Liver (tissue), 9 donors: ENCODE results near the gene LMF2. TPM values are rescaled to one million over a fixed set of nuclear protein-coding genes. Genes with fewer than 3 reads are reported as not detected.

Experiments used
- DNase-seq: peaks from one replicate; pipeline ENCODE4 v3.0.0-alpha.2; 2017; ENCODE audit warnings: low spot score
- H3K27ac ChIP-seq, 2 donors: one replicate each; pipeline ENCODE4 v1.7.0; 2013; ENCODE audit warnings: inconsistent platforms in 2 of 2, low read length in 2 of 2, control low read depth in 1 of 2, low read depth in 1 of 2, mild to moderate bottlenecking in 1 of 2
- H3K27me3 ChIP-seq, 4 donors: one replicate each; pipeline versions ENCODE4 v1.6.1 to v1.7.0; 2013; ENCODE audit warnings: low read length in 3 of 4, inconsistent platforms in 1 of 4, mild to moderate bottlenecking in 1 of 4, moderate library complexity in 1 of 4; ENCODE audit not compliant: control insufficient read depth in 4 of 4, insufficient read depth in 4 of 4
- H3K36me3 ChIP-seq, 4 donors: one replicate each; pipeline versions ENCODE4 v1.6.1 to v1.7.0; 2013; ENCODE audit warnings: low read length in 3 of 4, mild to moderate bottlenecking in 3 of 4, low read depth in 1 of 4, moderate library complexity in 1 of 4; ENCODE audit not compliant: control insufficient read depth in 4 of 4, insufficient read depth in 3 of 4
- H3K4me1 ChIP-seq, 4 donors: one replicate each; pipeline versions ENCODE4 v1.6.1 to v1.7.0; 2013; ENCODE audit warnings: low read length in 3 of 4, mild to moderate bottlenecking in 3 of 4, moderate library complexity in 1 of 4; ENCODE audit not compliant: control insufficient read depth in 4 of 4, insufficient read depth in 4 of 4
- H3K4me3 ChIP-seq, 3 donors: one replicate each; pipeline versions ENCODE4 v1.6.1 to v1.7.0; 2013; ENCODE audit warnings: low read length in 3 of 3, control low read depth in 1 of 3, low read depth in 1 of 3, mild to moderate bottlenecking in 1 of 3
- H3K9ac ChIP-seq, 2 donors: one replicate each; pipeline ENCODE4 v1.7.0; 2013; ENCODE audit warnings: low read length in 2 of 2, mild to moderate bottlenecking in 2 of 2, moderate library complexity in 2 of 2, control low read depth in 1 of 2, low read depth in 1 of 2
- H3K9me3 ChIP-seq, 4 donors: one replicate each; pipeline versions ENCODE4 v1.6.1 to v1.7.0; 2013; ENCODE audit warnings: low read length in 3 of 4; ENCODE audit not compliant: control insufficient read depth in 4 of 4
- ATF3 ChIP-seq: IDR thresholded peaks from 2 replicates; pipeline ENCODE4 v1.6.1; 2016; ENCODE audit warnings: antibody characterized with exemption
- EGR1 ChIP-seq, 2 donors: IDR thresholded peaks; 2 replicates each; pipeline ENCODE4 v1.6.1; 2016 to 2018; ENCODE audit warnings: antibody characterized with exemption in 2 of 2, low read depth in 2 of 2
- FOXA1 ChIP-seq: IDR thresholded peaks from 2 replicates; pipeline ENCODE4 v1.6.1; 2016; ENCODE audit warnings: antibody characterized with exemption
- GABPA ChIP-seq, 2 donors: IDR thresholded peaks in 1 of 2; conservative IDR thresholded peaks in 1 of 2; 2 replicates each; pipeline ENCODE4 v1.6.1; 2016; ENCODE audit warnings: antibody characterized with exemption in 2 of 2, mild to moderate bottlenecking in 1 of 2, moderate library complexity in 1 of 2
- HNF4A ChIP-seq, 2 donors: conservative IDR thresholded peaks; 2 replicates each; pipeline ENCODE4 v1.6.1; 2016; ENCODE audit warnings: antibody characterized with exemption in 2 of 2, mild to moderate bottlenecking in 2 of 2
- HNF4G ChIP-seq: IDR thresholded peaks from 2 replicates; pipeline ENCODE4 v1.6.1; 2016; ENCODE audit warnings: antibody characterized with exemption
- JUND ChIP-seq, 2 donors: IDR thresholded peaks; 2 replicates each; pipeline ENCODE4 v1.6.1; 2016; ENCODE audit warnings: antibody characterized with exemption in 2 of 2
- RAD21 ChIP-seq, 2 donors: IDR thresholded peaks; 2 replicates each; pipeline ENCODE4 v1.6.1; 2016; ENCODE audit warnings: antibody characterized with exemption in 2 of 2, mild to moderate bottlenecking in 2 of 2
- REST ChIP-seq: IDR thresholded peaks from 2 replicates; pipeline ENCODE4 v1.6.1; 2016; ENCODE audit warnings: antibody characterized with exemption, mild to moderate bottlenecking
- RXRA ChIP-seq, 2 donors: IDR thresholded peaks; 2 replicates each; pipeline ENCODE4 v1.6.1; 2017 to 2018; ENCODE audit warnings: antibody characterized with exemption in 2 of 2, mild to moderate bottlenecking in 1 of 2
- TAF1 ChIP-seq: conservative IDR thresholded peaks from 2 replicates; pipeline ENCODE4 v1.6.1; 2016; ENCODE audit warnings: antibody characterized with exemption, mild to moderate bottlenecking
- YY1 ChIP-seq: IDR thresholded peaks from 2 replicates; pipeline ENCODE4 v1.6.1; 2016; ENCODE audit warnings: antibody characterized with exemption, mild to moderate bottlenecking
- WGBS: extraction: QIAGEN DNeasy Blood & Tissue Kit; methylation state at CpG from one replicate; pipeline ENCODE4 v1.1.7; 2013; 5-methylcytosine and 5-hydroxymethylcytosine counted together
- polyA plus RNA-seq, 2 donors: library from polyadenylated mRNA; stranded (reverse) in 1 of 2; unstranded in 1 of 2; fragments of 200-250 nt in 1 of 2; fragments of >200 nt in 1 of 2; fragmentation: Nextera tagmentation in 1 of 2; extraction: Ambion mirVana in 1 of 2; gene quantifications; one replicate each; pipeline versions ENCODE4 v1.2.1 to v1.2.3, GENCODE V29; 2013 to 2015
- total RNA-seq, 2 donors: library from RNA; depleted of rRNA; stranded (reverse); fragments of >200 nt; gene quantifications; one replicate each; pipeline ENCODE4 v1.2.3, GENCODE V29; 2014
- TF ChIP-seq, protein P1 (sequence below): IDR thresholded peaks from 2 replicates; pipeline ENCODE4 v1.6.1; 2016; ENCODE audit warnings: antibody characterized with exemption
- TF ChIP-seq, protein P2 (sequence below): fragments of 150-350 bp; IDR thresholded peaks from 2 replicates; pipeline ENCODE4 v1.5.1; 2017; ENCODE audit warnings: improper control_type of control experiment, low read depth, low read length; ENCODE audit not compliant: missing input control
- donor health status: healthy.
- donor health status: healthy.
- donor health status: healthy.
- donor health status: healthy.
- donor health status: healthy.

The LMF2 gene
- total and polyA plus RNA-seq, 4 donors = 16.7 to 35.6 (median 25.9) TPM

DNA sequence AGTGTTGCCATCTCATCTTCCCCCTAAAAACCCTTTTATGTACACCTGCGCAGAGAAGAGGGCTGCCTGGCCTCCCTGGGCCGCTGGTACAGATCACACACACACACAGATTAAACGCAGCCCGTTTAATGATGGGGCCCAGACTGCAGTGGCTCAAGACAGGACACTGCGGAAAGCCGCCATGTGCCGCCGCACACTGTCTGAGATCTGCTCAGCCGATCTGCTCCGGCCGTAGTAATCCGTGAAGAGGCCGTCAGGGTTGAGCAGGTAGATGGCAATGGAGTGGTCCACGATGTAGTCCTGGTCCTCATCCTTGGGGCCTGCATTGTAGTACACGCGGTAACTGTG lies 15.9 kb upstream of the LMF2 start:
- Histone ChIP-seq H3K27ac (no peak overlapping the region), H3K9ac (no peak overlapping the region), H3K36me3 (peaks cover 9 to 42% (median 15%) of the 10 kb centered on the region in 4 donors), H3K4me3 (no peak overlapping the region), H3K4me1 (peaks cover 10 to 47% (median 23%) of the 10 kb centered on the region in 4 donors), H3K27me3 (no peaks in the 10 kb centered on the region), H3K9me3 (no peaks in the 10 kb centered on the region)
- no peak for TF ChIP-seq TAF1
- TF ChIP-seq RXRA (IDR thresholded peaks at IDR 0.05) = no peak
- TF ChIP-seq RAD21 (IDR thresholded peaks at IDR 0.05) = no peak
- no peak for TF ChIP-seq REST
- TF ChIP-seq, protein P1, sequence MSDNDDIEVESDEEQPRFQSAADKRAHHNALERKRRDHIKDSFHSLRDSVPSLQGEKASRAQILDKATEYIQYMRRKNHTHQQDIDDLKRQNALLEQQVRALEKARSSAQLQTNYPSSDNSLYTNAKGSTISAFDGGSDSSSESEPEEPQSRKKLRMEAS = no peak
- TF ChIP-seq YY1 = no peak
- TF ChIP-seq EGR1 (IDR thresholded peaks at IDR 0.05; ENCODE audit: low read depth in 2 of 2) = no peak
- no peak for TF ChIP-seq FOXA1
- no peak for TF ChIP-seq HNF4G
- TF ChIP-seq HNF4A (conservative IDR thresholded peaks at IDR 0.05) = no peak
- TF ChIP-seq, protein P2, sequence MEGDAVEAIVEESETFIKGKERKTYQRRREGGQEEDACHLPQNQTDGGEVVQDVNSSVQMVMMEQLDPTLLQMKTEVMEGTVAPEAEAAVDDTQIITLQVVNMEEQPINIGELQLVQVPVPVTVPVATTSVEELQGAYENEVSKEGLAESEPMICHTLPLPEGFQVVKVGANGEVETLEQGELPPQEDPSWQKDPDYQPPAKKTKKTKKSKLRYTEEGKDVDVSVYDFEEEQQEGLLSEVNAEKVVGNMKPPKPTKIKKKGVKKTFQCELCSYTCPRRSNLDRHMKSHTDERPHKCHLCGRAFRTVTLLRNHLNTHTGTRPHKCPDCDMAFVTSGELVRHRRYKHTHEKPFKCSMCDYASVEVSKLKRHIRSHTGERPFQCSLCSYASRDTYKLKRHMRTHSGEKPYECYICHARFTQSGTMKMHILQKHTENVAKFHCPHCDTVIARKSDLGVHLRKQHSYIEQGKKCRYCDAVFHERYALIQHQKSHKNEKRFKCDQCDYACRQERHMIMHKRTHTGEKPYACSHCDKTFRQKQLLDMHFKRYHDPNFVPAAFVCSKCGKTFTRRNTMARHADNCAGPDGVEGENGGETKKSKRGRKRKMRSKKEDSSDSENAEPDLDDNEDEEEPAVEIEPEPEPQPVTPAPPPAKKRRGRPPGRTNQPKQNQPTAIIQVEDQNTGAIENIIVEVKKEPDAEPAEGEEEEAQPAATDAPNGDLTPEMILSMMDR = no peak
- TF ChIP-seq ATF3 = no peak
- no peak for TF ChIP-seq JUND (IDR thresholded peaks at IDR 0.05)
- DNase-seq = no peak
- WGBS = 93% methylated on average over 16 of the region's 16 CpGs

- Histone ChIP-seq H3K9ac (no peak overlapping the region), H3K4me1 (peaks cover 10 to 42% (median 23%) of the 10 kb centered on the region in 4 donors), H3K4me3 (no peak overlapping the region), H3K27ac (no peak overlapping the region), H3K9me3 (no peaks in the 10 kb centered on the region), H3K36me3 (peaks cover 9 to 47% (median 17%) of the 10 kb centered on the region in 4 donors), H3K27me3 (no peaks in the 10 kb centered on the region)
- 87% methylated on average over 22 of the region's 22 CpGs for WGBS
- DNase-seq = no peak
- TF ChIP-seq, protein P2 = no peak
- TF ChIP-seq HNF4A (conservative IDR thresholded peaks at IDR 0.05) = no peak
- TF ChIP-seq JUND (IDR thresholded peaks at IDR 0.05) = no peak
- TF ChIP-seq, protein P1 = no peak
- no peak for TF ChIP-seq YY1
- TF ChIP-seq HNF4G = no peak
- TF ChIP-seq RXRA (IDR thresholded peaks at IDR 0.05) = no peak
- no peak for TF ChIP-seq FOXA1
- no peak for TF ChIP-seq GABPA (IDR thresholded peaks at IDR 0.05 in 1 of 2, conservative IDR thresholded peaks at IDR 0.05 in 1 of 2)
Observed at GRCh38 chr22:50522806-50523438, 15.4 kb upstream of the LMF2 start.
